Smooth muscle cell (in vitro differentiated cells): ENCODE data around the gene PDCD4. TPM values are rescaled to one million over a fixed set of nuclear protein-coding genes. Genes with fewer than 3 reads are reported as not detected.

Experiments
- DNase-seq: peaks from one replicate; lab custom pipeline; 2025; ENCODE audit not compliant: unreplicated experiment; lab: John Stamatoyannopoulos, UW
- H2AFZ ChIP-seq: fragments of 200-600 bp; sonication (generic); 2 replicates; pipeline ENCODE4 v1.6.0; 2016; ENCODE audit warnings: antibody characterized with exemption, low read depth, mild to moderate bottlenecking
- H3F3A ChIP-seq: fragments of 200-600 bp; sonication (generic); 2 replicates; pipeline ENCODE4 v1.6.0; 2017; ENCODE audit warnings: antibody characterized with exemption, low read depth
- H3K27ac ChIP-seq: fragments of 200-600 bp; sonication (generic); 2 replicates; pipeline ENCODE4 v1.5.1; 2016; ENCODE audit warnings: low read depth, mild to moderate bottlenecking
- H3K27me3 ChIP-seq: fragments of 200-600 bp; sonication (generic); 2 replicates; pipeline ENCODE4 v1.6.1; 2016; ENCODE audit warnings: low read depth, mild to moderate bottlenecking
- H3K36me3 ChIP-seq: fragments of 200-600 bp; sonication (generic); 2 replicates; pipeline ENCODE4 v1.5.1; 2016; ENCODE audit warnings: low read depth
- H3K4me1 ChIP-seq: fragments of 200-600 bp; sonication (generic); 2 replicates; pipeline ENCODE4 v1.5.1; 2016; ENCODE audit warnings: low read depth
- H3K4me2 ChIP-seq: fragments of 200-600 bp; sonication (generic); 2 replicates; pipeline ENCODE4 v1.6.0; 2016; ENCODE audit warnings: mild to moderate bottlenecking
- H3K4me3 ChIP-seq: fragments of 200-600 bp; sonication (generic); 2 replicates; pipeline ENCODE4 v1.5.1; 2016; ENCODE audit warnings: mild to moderate bottlenecking
- H3K79me2 ChIP-seq: fragments of 200-600 bp; sonication (generic); 2 replicates; pipeline ENCODE4 v1.6.0; 2016; ENCODE audit warnings: low read depth, mild to moderate bottlenecking
- H3K9ac ChIP-seq: fragments of 200-600 bp; sonication (generic); 2 replicates; pipeline ENCODE4 v1.6.0; 2016; ENCODE audit warnings: low read depth
- H3K9me3 ChIP-seq: fragments of 200-600 bp; sonication (generic); replicated peaks from 2 replicates; pipeline ENCODE4 v1.5.1; 2016; ENCODE audit warnings: low read depth
- H4K20me1 ChIP-seq: fragments of 200-600 bp; sonication (generic); 2 replicates; pipeline ENCODE4 v1.6.0; 2016; ENCODE audit warnings: low read depth
- CTCF ChIP-seq: fragments of 200-600 bp; sonication (generic); IDR thresholded peaks from 2 replicates; pipeline ENCODE4 v1.5.1; 2017; ENCODE audit warnings: borderline replicate concordance, mild to moderate bottlenecking, antibody characterized with exemption; ENCODE audit not compliant: insufficient read depth, poor library complexity, severe bottlenecking
- WGBS: methylation state at CpG from one replicate; pipeline ENCODE4 v1.1.7; 2016; ENCODE audit warnings: low lambda C conversion rate; 5-methylcytosine and 5-hydroxymethylcytosine counted together
- polyA plus RNA-seq: library from polyadenylated mRNA; unstranded; fragments of >200 nt; fragmentation: Nextera tagmentation; extraction: Ambion mirVana; gene quantifications from 2 replicates; pipeline ENCODE4 v1.2.1, GENCODE V29; 2016
- total RNA-seq: library from RNA; depleted of rRNA; stranded (reverse); fragments of >200 nt; gene quantifications from 2 replicates; pipeline ENCODE4 v1.2.3, GENCODE V29; 2014

Gene PDCD4
- total and polyA plus RNA-seq, 2 experiments from 2014 or later: 67.0 to 124 TPM

DNA sequence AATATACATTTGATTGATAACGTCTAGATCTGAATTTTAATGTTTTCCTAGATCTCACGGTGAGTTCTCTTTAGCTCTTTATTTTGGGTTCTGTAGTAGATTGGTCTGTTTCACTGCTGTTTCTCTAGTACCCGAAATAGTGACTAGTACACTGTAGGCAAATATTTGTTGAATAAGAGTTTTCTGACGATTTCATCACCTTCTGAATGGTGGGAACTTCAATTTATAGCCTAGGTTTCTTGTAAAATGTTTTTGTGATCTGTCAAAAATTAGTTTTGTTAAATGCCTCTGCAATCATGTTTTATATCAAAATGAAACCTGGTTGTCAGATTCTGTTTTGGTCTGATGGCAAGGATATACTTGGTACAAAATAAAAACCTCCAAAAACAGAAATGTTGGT, 10.2 kb downstream of the PDCD4 start:
- peaks cover 37% of the 10 kb centered on the region for H4K20me1 ChIP-seq
- no peaks in the 10 kb centered on the region for H3K4me1 ChIP-seq
- no peak overlapping the region for H3K27ac ChIP-seq
- no peaks in the 10 kb centered on the region for H3K27me3 ChIP-seq
- H3K9me3 ChIP-seq: no peaks in the 10 kb centered on the region
- peaks cover 19% of the 10 kb centered on the region for H3K79me2 ChIP-seq
- H3K4me3 ChIP-seq: no peak overlapping the region
- DNase-seq: no peak
- no peak for TF ChIP-seq CTCF
- peaks cover 9% of the 10 kb centered on the region for H3K36me3 ChIP-seq
- no peak overlapping the region for H3K9ac ChIP-seq
- no peak overlapping the region for H3K4me2 ChIP-seq
- no peaks in the 10 kb centered on the region for H3F3A ChIP-seq
- no peak overlapping the region for H2AFZ ChIP-seq
- WGBS: 93% methylated on average over 4 of the region's 4 CpGs

DNA sequence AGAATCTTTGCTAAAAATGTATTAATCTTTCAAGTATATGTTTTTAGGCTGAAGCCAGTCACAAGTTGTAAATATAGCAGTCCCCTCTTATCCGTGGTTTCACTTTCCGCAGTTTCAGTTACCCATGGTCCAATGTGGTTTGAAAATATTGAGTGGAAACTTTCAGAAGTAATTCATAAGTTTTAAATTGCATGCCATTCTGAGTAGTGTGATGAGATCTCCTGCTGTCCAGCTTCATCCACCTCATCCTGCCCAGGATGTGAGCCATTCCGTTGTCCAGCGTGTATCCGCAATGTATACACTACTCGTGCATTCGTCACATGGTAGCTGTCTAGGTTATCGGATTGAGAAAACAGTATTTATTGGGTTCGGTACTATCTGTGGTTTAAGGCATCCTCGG, 12.2 kb downstream of the PDCD4 start:
- no peak for TF ChIP-seq CTCF
- H3K4me3 ChIP-seq: no peak overlapping the region
- H3K36me3 ChIP-seq: peaks cover 15% of the 10 kb centered on the region
- no peak overlapping the region for H2AFZ ChIP-seq
- peaks cover 4% of the 10 kb centered on the region for H3K79me2 ChIP-seq
- no peak overlapping the region for H3K9ac ChIP-seq
- H3K27ac ChIP-seq: no peak overlapping the region
- H3F3A ChIP-seq: no peaks in the 10 kb centered on the region
- no peaks in the 10 kb centered on the region for H3K27me3 ChIP-seq
- peaks cover 18% of the 10 kb centered on the region for H4K20me1 ChIP-seq
- H3K4me1 ChIP-seq: no peaks in the 10 kb centered on the region
- DNase-seq: no peak
- WGBS: 95% methylated on average over 10 of the region's 10 CpGs
- no peak overlapping the region for H3K4me2 ChIP-seq
- H3K9me3 ChIP-seq: no peaks in the 10 kb centered on the region

- H3K27me3 ChIP-seq: no peaks in the 10 kb centered on the region
- peaks cover 21% of the 10 kb centered on the region for H3K36me3 ChIP-seq
- H3K4me1 ChIP-seq: no peaks in the 10 kb centered on the region
- no peak overlapping the region for H3K9ac ChIP-seq
- H4K20me1 ChIP-seq: peaks cover 12% of the 10 kb centered on the region
- 73% methylated on average over 5 of the region's 5 CpGs for WGBS
- no peak overlapping the region for H3K4me3 ChIP-seq
- no peak overlapping the region for H2AFZ ChIP-seq
- TF ChIP-seq CTCF: no peak
- no peaks in the 10 kb centered on the region for H3F3A ChIP-seq
- no peak overlapping the region for H3K27ac ChIP-seq
- H3K9me3 ChIP-seq: no peaks in the 10 kb centered on the region
- H3K4me2 ChIP-seq: no peak overlapping the region
- no peaks in the 10 kb centered on the region for H3K79me2 ChIP-seq
- DNase-seq: no peak
Measured at GRCh38 chr10:110885932-110886674, 14.4 kb downstream of the PDCD4 start.

DNA sequence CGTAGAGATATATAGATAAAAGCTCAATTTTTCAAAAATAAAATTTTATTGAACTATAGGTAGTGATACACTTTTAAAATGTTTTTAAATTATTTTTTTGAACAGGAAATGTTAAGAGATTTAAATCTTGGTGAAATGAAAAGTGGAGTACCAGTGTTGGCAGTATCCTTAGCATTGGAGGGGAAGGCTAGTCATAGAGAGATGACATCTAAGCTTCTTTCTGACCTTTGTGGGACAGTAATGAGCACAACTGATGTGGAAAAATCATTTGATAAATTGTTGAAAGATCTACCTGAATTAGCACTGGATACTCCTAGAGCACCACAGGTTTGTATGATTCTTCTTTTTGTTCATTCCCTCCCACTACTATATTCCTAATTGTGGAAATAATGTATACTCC, 15.8 kb downstream of the PDCD4 start:
- peaks cover 21% of the 10 kb centered on the region for H3K36me3 ChIP-seq
- no peak overlapping the region for H3K4me3 ChIP-seq
- no peaks in the 10 kb centered on the region for H3F3A ChIP-seq
- no peaks in the 10 kb centered on the region for H3K4me1 ChIP-seq
- H2AFZ ChIP-seq: no peak overlapping the region
- DNase-seq: no peak
- no peak overlapping the region for H3K27ac ChIP-seq
- no peak overlapping the region for H3K4me2 ChIP-seq
- peaks cover 7% of the 10 kb centered on the region for H4K20me1 ChIP-seq
- H3K9me3 ChIP-seq: no peaks in the 10 kb centered on the region
- no peak for TF ChIP-seq CTCF
- no peak overlapping the region for H3K9ac ChIP-seq
- 100% methylated on average over 1 of the region's 1 CpG for WGBS
- H3K79me2 ChIP-seq: no peaks in the 10 kb centered on the region
- H3K27me3 ChIP-seq: no peaks in the 10 kb centered on the region
